Gastrocnemius medialis (tissue), 4 donors: ENCODE data around the gene HIBCH.
A peak's percentile ranks its signal among the peaks of the same experiment; 100 is the strongest.

Experiments
- POLR2A ChIP-seq, 2 donors: fragments of 450-650 bp; IDR thresholded peaks; one replicate each; pipeline ENCODE4 v1.6.1; 2017; ENCODE audit warnings: antibody characterized with exemption in 2 of 2, mild to moderate bottlenecking in 2 of 2, moderate library complexity in 2 of 2
- TF ChIP-seq, protein P1 (sequence below), 5 experiments: fragments of 450-650 bp in 3 of 5; fragments of 200-600 bp in 2 of 5; sonication (generic) in 2 of 5; IDR thresholded peaks in 4 of 5; conservative IDR thresholded peaks in 1 of 5; 1 replicate in 4 of 5; 2 replicates in 1 of 5; pipeline ENCODE4 v1.5.1; 2016 to 2019; ENCODE audit warnings: antibody characterized with exemption in 5 of 5, mild to moderate bottlenecking in 3 of 5, moderate library complexity in 3 of 5

DNA sequence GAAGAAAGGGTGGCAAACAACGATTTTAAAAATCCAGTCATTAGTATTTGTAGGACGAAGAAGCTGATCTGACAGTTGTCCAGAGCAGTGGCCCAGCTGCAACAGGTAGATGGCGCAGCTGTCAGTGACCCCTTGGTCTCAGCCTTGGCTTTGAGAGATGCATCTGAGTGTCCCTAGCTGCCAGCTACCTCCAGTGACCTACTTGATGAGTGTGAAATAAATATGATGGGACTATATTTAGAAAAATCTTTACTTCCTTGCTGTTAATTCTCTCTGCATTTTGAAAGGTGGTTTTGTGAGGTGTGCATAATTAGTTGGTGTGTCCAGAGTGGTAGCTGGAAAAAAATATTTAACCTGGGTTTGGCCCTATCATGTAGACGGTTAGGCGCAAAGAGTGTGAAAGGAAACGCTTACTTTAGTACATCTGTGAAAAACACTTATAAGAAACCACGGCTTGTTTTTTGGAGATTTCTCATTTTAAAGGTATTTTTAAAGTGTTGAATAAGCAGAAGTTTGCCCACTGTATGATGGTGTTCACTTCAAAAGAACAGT, 24.7 kb upstream of the HIBCH start:
- TF ChIP-seq, protein P1, sequence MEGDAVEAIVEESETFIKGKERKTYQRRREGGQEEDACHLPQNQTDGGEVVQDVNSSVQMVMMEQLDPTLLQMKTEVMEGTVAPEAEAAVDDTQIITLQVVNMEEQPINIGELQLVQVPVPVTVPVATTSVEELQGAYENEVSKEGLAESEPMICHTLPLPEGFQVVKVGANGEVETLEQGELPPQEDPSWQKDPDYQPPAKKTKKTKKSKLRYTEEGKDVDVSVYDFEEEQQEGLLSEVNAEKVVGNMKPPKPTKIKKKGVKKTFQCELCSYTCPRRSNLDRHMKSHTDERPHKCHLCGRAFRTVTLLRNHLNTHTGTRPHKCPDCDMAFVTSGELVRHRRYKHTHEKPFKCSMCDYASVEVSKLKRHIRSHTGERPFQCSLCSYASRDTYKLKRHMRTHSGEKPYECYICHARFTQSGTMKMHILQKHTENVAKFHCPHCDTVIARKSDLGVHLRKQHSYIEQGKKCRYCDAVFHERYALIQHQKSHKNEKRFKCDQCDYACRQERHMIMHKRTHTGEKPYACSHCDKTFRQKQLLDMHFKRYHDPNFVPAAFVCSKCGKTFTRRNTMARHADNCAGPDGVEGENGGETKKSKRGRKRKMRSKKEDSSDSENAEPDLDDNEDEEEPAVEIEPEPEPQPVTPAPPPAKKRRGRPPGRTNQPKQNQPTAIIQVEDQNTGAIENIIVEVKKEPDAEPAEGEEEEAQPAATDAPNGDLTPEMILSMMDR (IDR thresholded peaks at IDR 0.05 in 4 of 5, conservative IDR thresholded peaks at IDR 0.05 in 1 of 5) = peak in 4 of 5 experiments; percentile 29 to 63 (median 44)
- no peak for TF ChIP-seq POLR2A (IDR thresholded peaks at IDR 0.05)
